CD14-positive monocyte (primary cell): Measurements from ENCODE around the gene NPL. TPM values are rescaled to one million over a fixed set of nuclear protein-coding genes. Genes with fewer than 3 reads are reported as not detected.

Source experiments
- DNase-seq, 3 donors: peaks; one replicate each; pipeline ENCODE4 v3.0.0-alpha.2; 2011 to 2022
- H2AFZ ChIP-seq: 2 replicates; pipeline ENCODE4 v1.6.0; 2012; ENCODE audit warnings: mild to moderate bottlenecking, low read depth, low read length, inconsistent platforms; ENCODE audit not compliant: insufficient read depth, poor library complexity, severe bottlenecking
- H3K27ac ChIP-seq, 2 donors: 1 replicate in 1 of 2; 2 replicates in 1 of 2; pipeline ENCODE4 v1.5.1; 2012 to 2013; ENCODE audit warnings: low read length in 2 of 2, control low read depth in 1 of 2, inconsistent platforms in 1 of 2, low read depth in 1 of 2, mild to moderate bottlenecking in 1 of 2
- H3K27me3 ChIP-seq, 2 donors: one replicate each; pipeline versions ENCODE4 v1.6.0 to v1.6.1; 2011 to 2013; ENCODE audit warnings: low read length in 2 of 2; ENCODE audit not compliant: control insufficient read depth in 2 of 2, insufficient read depth in 2 of 2
- H3K36me3 ChIP-seq, 2 donors: replicated peaks in 1 of 2; 1 replicate in 1 of 2; 2 replicates in 1 of 2; pipeline versions ENCODE4 v1.5.1 to v1.6.1; 2012 to 2013; ENCODE audit warnings: low read length in 2 of 2, control low read depth in 1 of 2, inconsistent platforms in 1 of 2, mild to moderate bottlenecking in 1 of 2; ENCODE audit not compliant: insufficient read depth in 2 of 2, control insufficient read depth in 1 of 2
- H3K4me1 ChIP-seq, 2 donors: 1 replicate in 1 of 2; 2 replicates in 1 of 2; pipeline versions ENCODE4 v1.5.1 to v1.6.1; 2012 to 2013; ENCODE audit warnings: low read length in 2 of 2, control low read depth in 1 of 2, inconsistent platforms in 1 of 2, mild to moderate bottlenecking in 1 of 2, moderate library complexity in 1 of 2; ENCODE audit not compliant: insufficient read depth in 2 of 2, control insufficient read depth in 1 of 2
- H3K4me2 ChIP-seq: replicated peaks from 2 replicates; pipeline ENCODE3; 2012; ENCODE audit warnings: low read length, moderate library complexity, mild to moderate bottlenecking; ENCODE audit not compliant: poor library complexity, severe bottlenecking; ENCODE audit errors: extremely low read depth
- H3K4me3 ChIP-seq, 3 experiments: fragments of 200-600 bp in 1 of 3; sonication (generic) in 1 of 3; replicated peaks in 1 of 3; 1 replicate in 2 of 3; 2 replicates in 1 of 3; pipeline ENCODE4 v1.5.1; 2011 to 2013; ENCODE audit warnings: low read length in 3 of 3, mild to moderate bottlenecking in 3 of 3, control low read depth in 2 of 3, low read depth in 2 of 3, inconsistent platforms in 1 of 3, moderate library complexity in 1 of 3
- H3K79me2 ChIP-seq: 2 replicates; pipeline ENCODE4 v1.6.0; 2012; ENCODE audit warnings: mild to moderate bottlenecking, control low read depth, inconsistent platforms, low read length, moderate library complexity; ENCODE audit not compliant: insufficient read depth
- H3K9ac ChIP-seq: 2 replicates; pipeline ENCODE4 v1.6.0; 2017; ENCODE audit warnings: low read length, mild to moderate bottlenecking; ENCODE audit not compliant: insufficient read depth, poor library complexity, severe bottlenecking
- H3K9me3 ChIP-seq, 2 donors: replicated peaks in 1 of 2; 1 replicate in 1 of 2; 2 replicates in 1 of 2; pipeline versions ENCODE4 v1.5.1 to v1.6.1; 2012 to 2013; ENCODE audit warnings: low read length in 2 of 2, control low read depth in 1 of 2; ENCODE audit not compliant: control insufficient read depth in 1 of 2, insufficient read depth in 1 of 2
- H4K20me1 ChIP-seq: 2 replicates; pipeline ENCODE4 v1.6.0; 2012; ENCODE audit warnings: mild to moderate bottlenecking, low read length, control low read depth, moderate library complexity; ENCODE audit not compliant: insufficient read depth
- H3K27ac Mint-ChIP-seq, 7 donors: one replicate each; pipeline ENCODE4 v1.8.0; 2020; ENCODE audit warnings: mild to moderate bottlenecking in 7 of 7, mixed read lengths in 7 of 7, moderate library complexity in 6 of 7, inconsistent platforms in 2 of 7
- H3K27me3 Mint-ChIP-seq, 3 donors: one replicate each; pipeline ENCODE4 v1.8.0; 2021 to 2022; ENCODE audit warnings: low read depth in 3 of 3, mild to moderate bottlenecking in 3 of 3, mixed read lengths in 3 of 3, moderate library complexity in 3 of 3, inconsistent platforms in 1 of 3
- H3K36me3 Mint-ChIP-seq, 2 donors: one replicate each; pipeline ENCODE4 v1.8.0; 2020; ENCODE audit warnings: mixed read lengths in 2 of 2, inconsistent platforms in 1 of 2, mild to moderate bottlenecking in 1 of 2
- H3K4me1 Mint-ChIP-seq: one replicate; pipeline ENCODE4 v1.8.0; 2020; ENCODE audit warnings: mild to moderate bottlenecking, mixed read lengths
- H3K4me3 Mint-ChIP-seq, 2 donors: one replicate each; pipeline ENCODE4 v1.8.0; 2020; ENCODE audit warnings: mild to moderate bottlenecking in 2 of 2, mixed read lengths in 2 of 2, moderate library complexity in 1 of 2
- H3K9me3 Mint-ChIP-seq, 7 donors: one replicate each; pipeline ENCODE4 v1.8.0; 2020 to 2022; ENCODE audit warnings: mixed read lengths in 7 of 7, mild to moderate bottlenecking in 6 of 7, moderate library complexity in 6 of 7, inconsistent platforms in 2 of 7
- CTCF ChIP-seq: fragments of 200-600 bp; IDR thresholded peaks from one replicate; pipeline ENCODE4 v1.8.0; 2022; ENCODE audit warnings: antibody characterized with exemption, mild to moderate bottlenecking
- WGBS: methylation state at CpG from one replicate; pipeline ENCODE4 v1.1.5; 2013; ENCODE audit warnings: missing lambda C conversion rate; ENCODE audit not compliant: insufficient coverage; 5-methylcytosine and 5-hydroxymethylcytosine counted together
- intact Hi-C, 2 donors: fragments of 100-400 bp; cut with micrococcal nuclease; formaldehyde crosslinking; loops; one replicate each; pipeline versions ENCODE4 v1.15.0 to v1.15.1; 2023
- polyA plus RNA-seq, 3 donors: library from polyadenylated mRNA; depleted of rRNA in 1 of 3; unstranded in 2 of 3; stranded (reverse) in 1 of 3; fragments of 300-500 nt in 2 of 3; fragments of >200 nt in 1 of 3; fragmentation: Illumina TruSeq in 2 of 3; gene quantifications; 1 replicate in 2 of 3; 2 replicates in 1 of 3; pipeline ENCODE4 v1.2.3, GENCODE V29; 2012 to 2021

The NPL gene
- polyA plus RNA-seq, 3 donors = 56.6 to 127 (median 127) TPM

- H3K36me3 Mint-ChIP-seq = peaks cover 57 to 64% of the 10 kb centered on the region in 2 donors
- Histone ChIP-seq H2AFZ (peak overlapping the region; percentile 71), H4K20me1 (no peaks in the 10 kb centered on the region), H3K4me2 (peak overlapping the region; percentile 73), H3K9ac (no peak overlapping the region), H3K36me3 (peaks cover 0 to 38% of the 10 kb centered on the region in 2 donors), H3K4me3 (peak overlapping the region in 1 of 3 experiments; percentile 65), H3K27ac (peak overlapping the region; percentile 64 to 95), H3K27me3 (no peaks in the 10 kb centered on the region), H3K9me3 (no peaks in the 10 kb centered on the region), H3K79me2 (peaks cover 13% of the 10 kb centered on the region), H3K4me1 (peaks cover 59 to 76% of the 10 kb centered on the region in 2 donors)
- peaks cover 71% of the 10 kb centered on the region for H3K4me1 Mint-ChIP-seq
- DNase-seq = no peak
- peaks cover 0 to 2% (median 0%) of the 10 kb centered on the region in 7 donors for H3K9me3 Mint-ChIP-seq
- peak overlapping the region; percentile 94 to 99 (median 96) for H3K27ac Mint-ChIP-seq
- H3K27me3 Mint-ChIP-seq = peaks cover 3 to 8% (median 5%) of the 10 kb centered on the region in 3 donors
- intact Hi-C loops = no loop called here
- 100% methylated on average over 1 of the region's 2 CpGs for WGBS
- no peak overlapping the region for H3K4me3 Mint-ChIP-seq
- TF ChIP-seq CTCF = no peak
Measured at GRCh38 chr1:182794091-182794490, 4.5 kb downstream of the NPL start.

DNA sequence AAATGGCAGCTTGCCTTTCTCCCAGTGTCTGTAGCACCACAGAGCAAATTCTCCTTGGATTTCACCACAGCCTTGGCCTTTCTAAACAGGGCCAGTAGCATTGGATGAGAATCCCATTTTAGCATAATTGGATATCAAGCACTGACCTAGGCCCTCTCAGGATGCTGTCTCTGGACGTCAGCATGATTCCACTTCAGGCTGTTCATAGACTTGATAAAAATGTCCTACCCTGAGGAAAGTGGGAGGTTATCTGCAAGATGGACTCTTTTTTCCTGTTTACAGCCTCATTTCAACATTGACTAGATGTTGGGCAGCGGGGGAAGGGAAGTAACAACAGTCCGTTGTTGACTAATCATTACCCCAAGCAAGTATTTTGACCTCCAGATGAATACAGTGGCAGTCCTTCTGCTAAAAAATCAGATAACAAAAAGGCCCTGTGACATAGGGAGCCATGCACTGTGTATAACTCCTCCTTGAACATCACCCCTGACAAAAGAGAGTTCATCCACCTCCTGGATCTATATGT lies 5.2 kb downstream of the NPL start:
- peaks cover 56 to 70% of the 10 kb centered on the region in 2 donors for H3K4me1 ChIP-seq
- H3K27ac ChIP-seq = peak overlapping the region; percentile 64 to 95
- no peak for TF ChIP-seq CTCF
- peak; percentile 59 to 79 (median 73) for DNase-seq
- H3K27me3 Mint-ChIP-seq = peaks cover 3 to 6% (median 4%) of the 10 kb centered on the region in 3 donors
- no peaks in the 10 kb centered on the region for H3K9me3 ChIP-seq
- peak overlapping the region; percentile 94 to 99 (median 96) for H3K27ac Mint-ChIP-seq
- peaks cover 12% of the 10 kb centered on the region for H3K79me2 ChIP-seq
- peaks cover 0 to 41% of the 10 kb centered on the region in 2 donors for H3K36me3 ChIP-seq
- peak overlapping the region in 1 of 2 donors; percentile 53 for H3K4me3 Mint-ChIP-seq
- no peaks in the 10 kb centered on the region for H4K20me1 ChIP-seq
- H3K4me3 ChIP-seq = peak overlapping the region in 1 of 3 experiments; percentile 65
- WGBS = 29% methylated on average over 1 of the region's 3 CpGs
- peak overlapping the region; percentile 53 for H3K9ac ChIP-seq
- peaks cover 60 to 68% of the 10 kb centered on the region in 2 donors for H3K36me3 Mint-ChIP-seq
- H2AFZ ChIP-seq = peak overlapping the region; percentile 71
- intact Hi-C loops = loop anchor here in 1 of 2 donors (5.0 kb wide), 1 partner anchor 43 kb away; the partner anchor contains the start of gene DHX9
- H3K9me3 Mint-ChIP-seq = peaks cover 0 to 2% (median 0%) of the 10 kb centered on the region in 7 donors
- H3K27me3 ChIP-seq = no peaks in the 10 kb centered on the region
- H3K4me1 Mint-ChIP-seq = peaks cover 69% of the 10 kb centered on the region
- H3K4me2 ChIP-seq = peak overlapping the region; percentile 73
